GM19372 (cell line): ENCODE results near the gene DPM2.

ENCODE experiments used
- ATAC-seq: cut with Tn5 transposase; IDR thresholded peaks from one replicate; pipeline ENCODE4 v1.9.1; 2021; ENCODE audit warnings: mild to moderate bottlenecking, low read depth, moderate library complexity; ENCODE audit not compliant: unreplicated experiment

Gene DPM2

GRCh38 chr9:127937388-127938297 is at the start of gene DPM2:
DPM2 (minus strand) TSS chr9:127937854; CDS start chr9:127937820, 34 bp downstream.
- peak; percentile 92 for ATAC-seq

DNA sequence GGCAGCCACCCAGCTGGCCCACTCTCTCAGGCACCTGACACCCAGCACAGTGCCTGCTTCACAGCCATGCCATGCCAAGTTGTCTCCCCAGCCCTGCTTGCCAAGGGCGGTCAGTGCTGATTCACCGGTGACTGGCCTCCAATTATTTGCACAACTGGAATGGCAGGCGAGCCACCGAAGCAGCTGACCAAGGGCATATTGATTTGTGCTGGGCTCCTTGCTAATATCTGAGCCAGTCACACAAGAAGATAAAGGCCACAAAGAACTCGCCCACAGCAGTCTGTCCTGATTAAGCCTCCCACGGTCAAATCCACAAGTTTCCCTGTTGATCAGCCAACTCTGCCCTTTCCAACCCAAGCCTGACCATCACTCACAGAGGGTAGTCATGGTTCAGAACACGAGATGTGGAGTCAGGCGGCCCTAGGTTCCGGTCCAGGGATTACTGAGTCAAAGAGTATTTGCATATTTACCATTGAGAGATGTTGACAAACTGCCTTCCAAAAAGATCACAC is 49.5 kb upstream of the DPM2 start:
- no peak for ATAC-seq

DNA sequence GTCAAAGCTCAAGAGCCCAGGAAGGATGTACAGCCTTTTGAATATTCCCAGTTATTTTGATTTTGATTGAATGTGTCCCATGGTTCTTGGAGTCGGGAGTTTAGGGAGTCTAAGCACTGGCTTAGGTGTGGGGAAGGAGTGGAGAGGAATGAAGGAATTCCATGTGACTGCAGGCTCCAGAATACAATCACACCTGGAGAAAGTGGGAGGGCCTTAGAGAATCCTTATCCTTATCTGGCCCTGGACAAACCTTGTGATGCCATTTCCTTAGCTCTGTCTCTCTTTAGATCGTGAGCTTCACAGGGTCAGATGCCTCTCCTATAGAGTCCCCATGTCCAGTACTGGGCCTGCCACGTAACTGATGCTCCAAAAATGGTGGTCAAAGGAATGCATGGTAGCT is 47.4 kb upstream of the DPM2 start:
- no peak for ATAC-seq

GRCh38 chr9:127983847-127984289 is 46.2 kb upstream of the DPM2 start:
- ATAC-seq, result no peak

- no peak for ATAC-seq
Measured at GRCh38 chr9:127982912-127983311, 45.3 kb upstream of the DPM2 start.

GRCh38 chr9:127981559-127982121 is 44.0 kb upstream of the DPM2 start:
- no peak for ATAC-seq

DNA sequence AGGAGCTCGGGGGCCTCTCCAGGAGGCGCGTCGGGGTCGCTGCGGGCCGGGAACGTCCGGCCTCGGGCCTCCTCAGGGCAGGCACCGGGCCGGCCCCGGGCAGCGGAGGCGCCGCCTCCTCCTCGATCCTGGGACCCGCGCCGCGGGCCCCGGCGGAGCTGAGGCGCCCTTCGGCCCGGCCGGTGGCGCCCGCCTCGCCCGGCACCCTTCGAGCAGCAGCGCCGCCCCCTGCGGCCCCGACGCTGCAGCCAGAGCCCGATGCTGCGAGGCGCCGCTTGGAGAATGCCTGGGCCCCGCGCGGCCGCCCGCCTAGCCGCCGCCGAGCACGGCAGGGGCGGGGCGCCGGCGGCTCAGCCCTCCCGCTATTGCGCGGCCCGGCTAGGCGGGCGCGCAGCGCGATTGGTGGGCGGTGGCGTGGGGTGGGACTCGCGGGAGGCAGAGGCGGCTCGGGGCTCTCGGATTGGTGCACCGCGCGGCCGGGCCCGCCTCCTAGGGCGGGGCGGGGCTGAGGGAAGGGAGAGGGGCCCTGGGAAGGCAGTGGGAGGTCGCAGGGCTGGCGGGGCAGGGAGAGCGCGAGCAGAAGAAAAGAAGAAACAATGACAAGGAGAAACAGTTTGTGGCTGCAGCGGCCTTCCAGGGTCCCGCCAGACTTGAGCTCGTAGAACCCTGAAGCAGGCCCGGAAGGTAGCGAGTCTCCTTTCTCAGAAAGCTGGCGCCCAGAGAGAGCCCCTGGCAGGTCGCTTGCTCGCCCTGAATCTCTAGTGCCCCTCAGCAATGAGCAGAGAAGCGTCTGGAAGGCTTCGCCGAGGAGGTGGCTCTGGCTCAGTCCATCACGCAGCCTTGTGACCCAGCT is 43.3 kb upstream of the DPM2 start, which contains the start of gene EEIG1:
Gene EEIG1, minus strand, starts transcription at position 284 of the 853 bp plus-strand sequence. CDS start 852 bp downstream, outside the sequence.
- peak; percentile 77 for ATAC-seq

GRCh38 chr9:127980060-127980705 is 42.5 kb upstream of the DPM2 start:
- ATAC-seq, result peak; percentile 29

DNA sequence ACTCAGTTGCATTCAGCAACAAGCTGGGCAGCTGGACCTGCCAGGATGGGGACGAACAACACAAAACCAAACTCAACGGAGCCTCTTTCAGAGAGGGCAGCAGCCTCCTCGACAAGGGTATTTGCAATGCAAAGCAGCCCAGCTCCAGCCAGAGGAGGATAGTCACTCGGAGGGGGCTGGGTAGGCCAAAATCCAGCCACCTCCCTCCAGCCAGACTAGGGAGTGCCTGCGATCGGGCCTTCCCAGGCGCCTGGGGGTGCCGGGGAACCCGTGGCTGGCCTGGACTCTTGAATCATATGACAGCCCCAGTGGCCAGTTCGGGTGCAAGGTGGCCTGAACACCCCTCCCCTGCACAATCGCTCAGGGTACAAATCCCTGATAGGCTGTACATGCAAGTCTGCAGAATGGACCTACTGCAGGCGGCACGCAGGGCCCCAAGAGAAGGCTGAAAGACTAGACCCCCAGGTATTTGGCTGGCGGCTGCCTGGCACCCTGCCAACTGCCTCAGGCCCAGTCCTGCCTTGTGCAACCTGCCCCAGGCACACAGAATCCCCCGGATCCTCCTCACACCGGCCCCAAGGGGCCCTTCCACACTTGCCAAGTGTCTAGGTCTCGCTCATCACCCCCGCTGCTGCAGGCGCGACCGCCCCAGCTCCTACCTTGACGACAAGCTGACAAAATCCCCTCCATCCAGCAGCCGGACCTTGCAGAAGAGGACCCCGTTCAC is 41.8 kb upstream of the DPM2 start:
- ATAC-seq, result no peak

- ATAC-seq, result no peak
Measured at GRCh38 chr9:127979015-127979332, 41.3 kb upstream of the DPM2 start.

GRCh38 chr9:127977884-127978647 is 40.4 kb upstream of the DPM2 start:
- no peak for ATAC-seq

DNA sequence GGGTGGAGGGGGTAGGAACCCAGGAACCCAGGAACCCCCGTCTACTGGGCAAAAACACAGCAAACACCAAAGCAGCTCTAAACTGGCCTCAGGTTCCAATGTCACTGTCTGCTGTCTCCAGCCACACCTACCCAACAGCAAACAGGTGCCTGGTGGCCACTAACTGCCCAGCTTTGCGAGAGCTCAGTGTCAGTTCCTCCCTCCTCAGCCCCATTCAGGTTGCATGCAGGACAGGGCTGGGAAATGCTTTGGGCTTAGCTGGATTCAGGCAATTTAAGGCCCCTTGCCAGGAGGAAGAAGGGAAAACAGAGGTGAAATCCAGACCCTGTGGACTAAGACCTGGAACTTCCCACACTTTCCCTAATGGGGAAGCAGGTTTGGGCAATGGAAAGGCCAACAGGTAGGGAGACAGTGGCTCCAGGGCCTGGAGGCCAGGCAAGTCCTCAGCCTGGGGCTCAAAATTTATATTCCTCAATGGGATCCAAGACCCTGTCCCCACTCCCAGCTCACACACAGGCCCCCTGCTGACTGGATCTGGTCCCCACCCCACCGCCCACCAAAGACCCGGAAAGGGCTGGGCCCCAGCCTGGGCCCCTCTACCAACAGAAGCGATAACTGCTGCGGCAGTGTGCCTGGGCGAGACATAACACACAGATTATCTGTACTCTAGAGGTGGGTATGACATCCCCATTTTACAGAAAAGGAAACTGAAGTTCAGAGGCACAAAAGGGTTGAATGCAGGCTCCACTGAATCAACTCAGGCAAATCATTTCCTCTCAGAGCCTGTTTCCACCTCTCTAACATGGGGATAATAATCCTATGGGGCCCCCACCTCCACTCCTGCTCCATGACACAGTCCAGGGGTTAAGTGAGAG is 39.6 kb upstream of the DPM2 start:
- ATAC-seq, result no peak

DNA sequence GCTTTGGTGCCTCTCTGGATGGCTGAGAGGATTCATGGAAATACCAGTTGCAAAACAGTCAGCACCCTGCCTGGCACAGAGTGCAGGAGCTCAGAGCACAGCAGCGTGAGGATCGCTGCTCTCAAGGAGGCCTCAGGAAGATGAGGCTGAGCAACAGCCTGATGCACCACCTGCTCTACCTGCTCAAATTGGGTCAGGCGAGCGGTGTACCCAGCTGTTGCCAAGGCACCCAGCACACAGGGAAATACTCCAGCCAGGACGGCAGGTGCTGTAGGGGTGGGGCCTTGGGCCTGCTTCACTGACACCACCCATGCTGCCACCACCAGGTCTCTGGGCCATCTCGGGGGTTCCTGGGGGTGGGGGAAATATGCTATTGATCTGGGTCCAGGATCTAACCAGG is 38.8 kb upstream of the DPM2 start:
- no peak for ATAC-seq

GRCh38 chr9:127975376-127976315 is 38.0 kb upstream of the DPM2 start:
- no peak for ATAC-seq

GRCh38 chr9:127974769-127975261 is 37.2 kb upstream of the DPM2 start:
- no peak for ATAC-seq

DNA sequence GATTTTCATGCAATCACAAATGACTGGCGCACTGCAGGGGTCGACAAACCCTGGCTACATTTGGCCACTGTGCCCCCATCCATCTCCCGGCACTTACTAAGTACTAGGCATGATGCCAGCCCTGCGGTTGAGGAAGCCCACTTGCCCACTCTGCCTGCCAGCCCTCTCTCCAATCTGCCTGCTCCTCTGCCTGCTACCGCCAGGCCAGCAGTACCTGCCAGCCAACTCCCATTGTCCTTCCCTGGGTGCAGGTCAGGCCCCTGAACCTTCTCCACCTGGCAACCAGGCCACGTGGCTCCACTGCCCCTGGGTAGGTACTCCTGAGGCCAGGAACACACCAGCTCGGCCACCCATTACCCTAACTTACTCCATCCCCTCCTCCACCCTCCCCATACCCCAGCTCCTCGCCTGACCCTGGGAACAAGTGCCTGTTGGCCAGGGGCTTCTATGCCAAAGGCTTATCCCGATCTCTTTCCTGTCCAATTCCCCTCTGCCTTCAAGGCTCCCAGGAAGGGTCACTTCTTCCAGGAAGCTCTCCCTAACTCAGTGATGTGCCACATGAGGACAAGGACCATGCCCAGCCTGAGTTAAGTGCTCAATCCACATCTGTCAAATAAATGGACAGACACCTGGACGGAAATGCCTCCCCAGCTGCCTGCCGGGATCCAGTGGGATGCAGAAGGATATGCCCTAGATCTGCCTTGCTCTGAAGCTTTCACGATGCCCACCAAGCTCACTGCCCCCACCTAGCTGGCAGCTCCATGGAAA is 36.5 kb upstream of the DPM2 start:
- no peak for ATAC-seq
